OCI-LY3 (cell line): ENCODE data around the gene STYXL1.
"Not testable (repeated sequence)": the region's sequence is repeated elsewhere in the genome, so short reads cannot be mapped to it uniquely, and the experiment has no call there.

Experiments used
- H2AFZ ChIP-seq: fragments of 200-600, 300-600 bp; shearing (Covaris generic); 2 replicates; pipeline ENCODE4 v1.6.0; 2014; ENCODE audit warnings: antibody characterized with exemption, low read depth, low read length
- H3K27ac ChIP-seq: fragments of 200-600, 300-600 bp; sonication (generic); 2 replicates; pipeline ENCODE4 v1.5.1; 2014; ENCODE audit warnings: mild to moderate bottlenecking, low read length, moderate library complexity, mixed read lengths
- H3K27me3 ChIP-seq: fragments of 200-600, 300-600 bp; sonication (generic); 2 replicates; pipeline ENCODE4 v1.6.1; 2014; ENCODE audit warnings: low read depth, low read length, mixed read lengths
- H3K36me3 ChIP-seq: fragments of 200-600, 300-600 bp; sonication (generic); replicated peaks from 2 replicates; pipeline ENCODE3; 2014; ENCODE audit warnings: low read depth, low read length, mixed read lengths
- H3K4me1 ChIP-seq: fragments of 300-600, 200-600 bp; sonication (generic); 2 replicates; pipeline ENCODE4 v1.6.1; 2014; ENCODE audit warnings: low read length, mixed read lengths
- H3K4me2 ChIP-seq: fragments of 200-600, 300-600 bp; sonication (generic); 2 replicates; pipeline ENCODE4 v1.6.1; 2014; ENCODE audit warnings: low read length, mixed read lengths
- H3K4me3 ChIP-seq: fragments of 300-600, 200-600 bp; sonication (generic); 2 replicates; pipeline ENCODE4 v1.5.1; 2014; ENCODE audit warnings: antibody characterized with exemption, mild to moderate bottlenecking, low read length, moderate library complexity
- H3K79me2 ChIP-seq: fragments of 300-600, 200-600 bp; shearing (Covaris generic); 2 replicates; pipeline ENCODE4 v1.6.1; 2014; ENCODE audit warnings: mild to moderate bottlenecking, low read length, mixed read lengths
- H3K9ac ChIP-seq: fragments of 300-600, 200-600 bp; shearing (Covaris generic); 2 replicates; pipeline ENCODE4 v1.6.0; 2014; ENCODE audit warnings: mild to moderate bottlenecking, low read length, moderate library complexity
- H3K9me3 ChIP-seq: fragments of 200-600, 300-600 bp; shearing (Covaris generic); 2 replicates; pipeline ENCODE4 v1.6.1; 2014; ENCODE audit warnings: low read length, mixed read lengths; ENCODE audit not compliant: insufficient read depth
- H4K20me1 ChIP-seq: fragments of 200-600, 300-600 bp; sonication (generic); 2 replicates; pipeline ENCODE4 v1.6.1; 2016; ENCODE audit warnings: low read length, mixed read lengths; ENCODE audit not compliant: insufficient read depth
- CTCF ChIP-seq: fragments of 200-600, 300-600 bp; sonication (generic); IDR thresholded peaks from 2 replicates; pipeline ENCODE4 v1.5.1; 2014; ENCODE audit warnings: antibody characterized with exemption, low read length, low read depth
- EZH2phosphoT487 ChIP-seq: fragments of 200-600 bp; shearing (Covaris generic); IDR thresholded peaks from 2 replicates; pipeline ENCODE4 v1.6.1; 2018; ENCODE audit warnings: antibody characterized with exemption, mixed run types, low read depth

Gene STYXL1

GRCh38 chr7:76089865-76090475 lies 42.2 kb upstream of the STYXL1 start:
- no peak overlapping the region for H3K9ac ChIP-seq

GRCh38 chr7:76087362-76087791 lies 39.6 kb upstream of the STYXL1 start:
- H3K4me2 ChIP-seq, H3K4me1 ChIP-seq: not testable (repeated sequence)

More at GRCh38 chr7:76089865-76090475, 42.2 kb upstream of the STYXL1 start:
- no peaks in the 10 kb centered on the region for H3K9me3 ChIP-seq
- TF ChIP-seq CTCF (no peak), EZH2phosphoT487 (no peak)
- H3K27me3 ChIP-seq = no peaks in the 10 kb centered on the region
- no peak overlapping the region for H3K27ac ChIP-seq
- H3K4me1 ChIP-seq = no peaks in the 10 kb centered on the region
- H2AFZ ChIP-seq = no peak overlapping the region
- no peaks in the 10 kb centered on the region for H3K36me3 ChIP-seq
- H3K4me3 ChIP-seq = no peak overlapping the region
- no peaks in the 10 kb centered on the region for H3K79me2 ChIP-seq
- no peak overlapping the region for H3K4me2 ChIP-seq
- no peaks in the 10 kb centered on the region for H4K20me1 ChIP-seq

DNA sequence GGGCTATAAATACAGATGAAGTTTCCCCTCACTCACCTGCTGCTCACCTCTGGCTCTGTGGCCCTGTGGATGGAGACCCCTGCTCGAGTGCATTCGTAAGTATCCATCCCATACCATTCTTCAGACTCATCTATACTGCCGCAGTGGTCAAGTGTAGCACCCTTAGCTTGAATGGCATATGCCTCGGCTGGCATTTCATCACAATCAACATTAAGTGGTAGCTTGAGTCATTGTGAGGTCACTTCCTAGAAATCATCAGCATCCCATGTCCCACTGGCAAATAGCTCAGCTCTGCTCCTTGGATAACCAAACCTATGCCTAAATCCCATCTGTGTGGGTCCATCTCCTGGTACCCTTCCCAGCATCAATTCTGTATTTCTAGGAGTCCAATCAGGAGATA lies 38.3 kb upstream of the STYXL1 start:
- Histone ChIP-seq H3K4me2 (no peak overlapping the region), H3K9me3 (no peaks in the 10 kb centered on the region), H3K79me2 (no peaks in the 10 kb centered on the region), H3K36me3 (no peaks in the 10 kb centered on the region), H3K9ac (no peak overlapping the region), H3K27ac (no peak overlapping the region), H2AFZ (no peak overlapping the region), H3K4me3 (no peak overlapping the region), H4K20me1 (no peaks in the 10 kb centered on the region), H3K27me3 (no peaks in the 10 kb centered on the region), H3K4me1 (no peaks in the 10 kb centered on the region)
- TF ChIP-seq EZH2phosphoT487 (no peak), CTCF (no peak)

More at GRCh38 chr7:76087362-76087791, 39.6 kb upstream of the STYXL1 start:
- H4K20me1 ChIP-seq, H3K27ac ChIP-seq, H3K36me3 ChIP-seq, H3K9ac ChIP-seq, H3K79me2 ChIP-seq, H3K4me3 ChIP-seq, H2AFZ ChIP-seq, H3K9me3 ChIP-seq, H3K27me3 ChIP-seq: not testable (repeated sequence)

GRCh38 chr7:76084115-76084514 lies 36.3 kb upstream of the STYXL1 start:
- not testable (repeated sequence) for H3K9me3 ChIP-seq, H3K79me2 ChIP-seq, H3K27me3 ChIP-seq, H3K36me3 ChIP-seq, H4K20me1 ChIP-seq, H3K9ac ChIP-seq, H3K27ac ChIP-seq, H3K4me3 ChIP-seq, H3K4me1 ChIP-seq, H2AFZ ChIP-seq, H3K4me2 ChIP-seq

DNA sequence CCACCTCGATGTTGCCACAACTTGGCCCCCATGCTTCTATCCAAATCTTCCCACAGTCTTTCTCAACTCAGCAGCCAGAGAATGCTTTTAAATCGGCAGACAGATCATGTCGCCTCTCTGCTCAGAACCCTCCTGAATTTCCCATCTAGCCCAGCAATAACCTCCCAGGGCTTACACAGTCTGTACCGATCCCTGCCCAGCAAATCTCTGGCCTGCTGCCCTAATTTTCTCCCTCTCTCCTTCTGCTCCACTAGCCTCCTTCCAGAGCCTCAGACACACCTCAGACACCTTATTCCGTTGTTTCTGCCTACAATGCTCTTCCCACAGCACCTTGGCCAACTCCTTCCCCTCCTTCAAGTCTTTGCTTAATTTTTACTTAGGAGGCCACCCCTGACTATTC lies 32.4 kb upstream of the STYXL1 start:
- H3K79me2 ChIP-seq = no peaks in the 10 kb centered on the region
- no peaks in the 10 kb centered on the region for H3K4me1 ChIP-seq
- H3K4me3 ChIP-seq = no peak overlapping the region
- TF ChIP-seq EZH2phosphoT487 = no peak
- no peak for TF ChIP-seq CTCF
- no peak overlapping the region for H3K4me2 ChIP-seq
- no peak overlapping the region for H2AFZ ChIP-seq
- no peaks in the 10 kb centered on the region for H3K36me3 ChIP-seq
- H4K20me1 ChIP-seq = no peaks in the 10 kb centered on the region
- H3K9me3 ChIP-seq = no peaks in the 10 kb centered on the region
- no peak overlapping the region for H3K9ac ChIP-seq
- H3K27ac ChIP-seq = no peak overlapping the region
- 0 out of 2 replicates have a peak, but pooled peaks cover 6% of the 10 kb centered on the region for H3K27me3 ChIP-seq
